Psoas muscle (tissue), 8 donors: Measurements from ENCODE around the gene CARMIL1. TPM values are rescaled to one million over a fixed set of nuclear protein-coding genes. Genes with fewer than 3 reads are reported as not detected.

ENCODE experiments used
- ATAC-seq, 4 donors: fragments of 200-7000 bp; cut with Tn5 transposase; one replicate each; pipeline ENCODE4 v1.9.1; 2020; ENCODE audit warnings: moderate library complexity in 3 of 4, mild to moderate bottlenecking in 2 of 4
- DNase-seq, 2 donors: peaks; one replicate each; pipeline ENCODE4 v3.0.0-alpha.2; 2020
- H3K27ac ChIP-seq: fragments of 200-600 bp; one replicate; pipeline ENCODE4 v1.8.0; 2022
- H3K27me3 ChIP-seq, 3 donors: fragments of 200-600 bp in 1 of 3; one replicate each; pipeline versions ENCODE4 v1.6.1 to v1.8.0; 2013 to 2022; ENCODE audit warnings: low read length in 2 of 3, mild to moderate bottlenecking in 2 of 3, moderate library complexity in 1 of 3; ENCODE audit not compliant: insufficient read depth in 3 of 3
- H3K36me3 ChIP-seq, 2 donors: fragments of 200-600 bp in 1 of 2; one replicate each; pipeline versions ENCODE4 v1.6.1 to v1.8.0; 2013 to 2022; ENCODE audit warnings: low read depth in 1 of 2, mild to moderate bottlenecking in 1 of 2, moderate library complexity in 1 of 2; ENCODE audit not compliant: insufficient read depth in 1 of 2
- H3K4me1 ChIP-seq: fragments of 200-600 bp; one replicate; pipeline ENCODE4 v1.8.0; 2022
- H3K4me3 ChIP-seq: fragments of 200-600 bp; one replicate; pipeline ENCODE4 v1.8.0; 2022; ENCODE audit warnings: mild to moderate bottlenecking
- H3K9me3 ChIP-seq: fragments of 200-600 bp; one replicate; pipeline ENCODE4 v1.8.0; 2022
- CTCF ChIP-seq: fragments of 200-600 bp; IDR thresholded peaks from one replicate; pipeline ENCODE4 v1.8.0; 2022; ENCODE audit warnings: antibody characterized with exemption
- WGBS, 3 donors: extraction: QIAGEN DNeasy Blood & Tissue Kit; methylation state at CpG; one replicate each; pipeline versions ENCODE4 v1.1.6 to v1.1.7; 2013; 5-methylcytosine and 5-hydroxymethylcytosine counted together
- intact Hi-C, 2 donors: fragments of 100-400 bp; cut with DNase I; formaldehyde crosslinking; loops; one replicate each; pipeline versions ENCODE4 v1.11.0 to v1.14.2; 2022
- polyA plus RNA-seq, 3 donors: library from polyadenylated mRNA; stranded (reverse); fragments of 200-250 nt; gene quantifications; one replicate each; pipeline ENCODE4 v1.2.3, GENCODE V29; 2013
- total RNA-seq, 4 donors: library from RNA; stranded (reverse); fragmentation: NEBNext Ultra II Directional in 2 of 4; extraction: Animal tissue kit (Norgen Biotek cat#: 25700) in 2 of 4; gene quantifications; one replicate each; pipeline versions ENCODE4 v1.2.1 to v1.2.4, GENCODE V29; 2021 to 2023
- donor health status: healthy with polysubstance abuse.
- donor health status: DM: no; HTN: no; CAD: no; lungs with moderate emphysema.
- donor health status: Bipolar disorder and iron deficiency.
- donor health status: healthy.
- donor health status: DM: yes; HTN: yes; CAD: no.
- donor health status: DM: no; HTN: no; CAD: no.
- donor health status: DM: no; HTN: no; CAD: no.
- donor health status: DM: yes; HTN: yes; CAD: no.

The CARMIL1 gene
- total and polyA plus RNA-seq, 7 donors = 0.11 to 1.0 (median 0.76) TPM

GRCh38 chr6:25266456-25267100 is 12.6 kb upstream of the CARMIL1 start:
- DNase-seq (no peak), ATAC-seq (no peak)
- Histone ChIP-seq H3K36me3 (no peaks in the 10 kb centered on the region), H3K27ac (no peak overlapping the region), H3K9me3 (no peaks in the 10 kb centered on the region), H3K4me1 (no peaks in the 10 kb centered on the region), H3K27me3 (peaks cover 0 to 4% (median 0%) of the 10 kb centered on the region in 3 donors), H3K4me3 (no peak overlapping the region)
- no peak for TF ChIP-seq CTCF
- WGBS, 3 donors = 65 to 72% (median 70%) methylated on average over 5 of the region's 5 CpGs
- intact Hi-C loops = loop anchor here in 1 of 2 donors (5.0 kb wide), 1 partner anchor 336 kb away; no protein-coding TSS in a partner anchor

- intact Hi-C loops = loop anchor here in 1 of 2 donors (5.0 kb wide), 1 partner anchor 335 kb away; no protein-coding TSS in a partner anchor
- H3K4me1 ChIP-seq = no peaks in the 10 kb centered on the region
- peaks cover 0 to 12% (median 3%) of the 10 kb centered on the region in 3 donors for H3K27me3 ChIP-seq
- no peaks in the 10 kb centered on the region for H3K9me3 ChIP-seq
- ATAC-seq = no peak
- H3K4me3 ChIP-seq = no peak overlapping the region
- TF ChIP-seq CTCF = no peak
- WGBS, 3 donors = 72 to 73% (median 72%) methylated on average over 3 of the region's 3 CpGs
- no peak overlapping the region for H3K27ac ChIP-seq
- DNase-seq = no peak
- no peaks in the 10 kb centered on the region for H3K36me3 ChIP-seq
These were observed 11.5 kb upstream of the CARMIL1 start for GRCh38 chr6:25267662-25268061.

GRCh38 chr6:25270559-25270958 is 8.6 kb upstream of the CARMIL1 start:
- intact Hi-C loops = loop anchor here in 1 of 2 donors (5.0 to 10.0 kb wide), 3 partner anchors 224 to 664 kb away; partner anchors contain the start of gene SLC17A2
- Histone ChIP-seq H3K36me3 (no peaks in the 10 kb centered on the region), H3K27me3 (peaks cover 0 to 32% (median 3%) of the 10 kb centered on the region in 3 donors), H3K27ac (no peak overlapping the region), H3K4me3 (no peak overlapping the region), H3K4me1 (no peaks in the 10 kb centered on the region), H3K9me3 (no peaks in the 10 kb centered on the region)
- DNase-seq = no peak
- TF ChIP-seq CTCF = no peak
- no peak for ATAC-seq

GRCh38 chr6:25275436-25275835 is 3.7 kb upstream of the CARMIL1 start:
- peaks cover 8% of the 10 kb centered on the region for H3K4me1 ChIP-seq
- H3K4me3 ChIP-seq = no peak overlapping the region
- H3K36me3 ChIP-seq = no peaks in the 10 kb centered on the region
- peaks cover 0 to 77% (median 3%) of the 10 kb centered on the region in 3 donors for H3K27me3 ChIP-seq
- intact Hi-C loops = loop anchor here (5.0 to 10.0 kb wide), 3 partner anchors 217 to 659 kb away; partner anchors contain the start of gene SLC17A2 (in 1 of the 2)
- WGBS, 3 donors = 87 to 90% (median 90%) methylated on average over 1 of the region's 1 CpG
- H3K9me3 ChIP-seq = no peaks in the 10 kb centered on the region
- ATAC-seq (no peak), DNase-seq (no peak)
- H3K27ac ChIP-seq = no peak overlapping the region
- TF ChIP-seq CTCF = no peak
